SK-N-SH (cell line): Measurements from ENCODE around the gene TGM6. TPM values are rescaled to one million over a fixed set of nuclear protein-coding genes. Genes with fewer than 3 reads are reported as not detected.
A peak's percentile ranks its signal among the peaks of the same experiment; 100 is the strongest.

ENCODE experiments used
- CTCF ChIA-PET: fragments of 300-600, 350-600 bp; formaldehyde crosslinking; extraction: SDS; loops from one replicate; lab custom pipeline; 2021; lab: Yijun Ruan, JAX
- POLR2A ChIA-PET: fragments of 350-600 bp; sonication (Branson Sonifier 250); formaldehyde crosslinking; extraction: SDS; loops from one replicate; lab custom pipeline; 2020; ENCODE audit warnings: antibody characterized with exemption, inconsistent platforms; lab: Yijun Ruan, JAX
- DNase-seq: peaks from one replicate; pipeline ENCODE4 v3.0.0; 2012
- H2AFZ ChIP-seq: fragments of 200-600 bp; sonication (generic); 2 replicates; pipeline ENCODE4 v1.8.1; 2016; ENCODE audit warnings: antibody characterized with exemption, mild to moderate bottlenecking, low read depth
- H3F3A ChIP-seq: fragments of 200-600 bp; sonication (generic); replicated peaks from 2 replicates; pipeline ENCODE3; 2016; ENCODE audit warnings: antibody characterized with exemption, mild to moderate bottlenecking; ENCODE audit not compliant: insufficient read depth
- H3K27ac ChIP-seq, 2 experiments: fragments of 200-500 bp in 1 of 2; fragments of 200-600 bp in 1 of 2; sonication (Bioruptor generic) in 1 of 2; sonication (generic), shearing (Covaris generic) in 1 of 2; 2 replicates each; pipeline versions ENCODE4 v1.5.1 to v1.6.1; 2014 to 2016; ENCODE audit warnings: low read depth in 2 of 2, inconsistent platforms in 1 of 2, low read length in 1 of 2, mild to moderate bottlenecking in 1 of 2, mixed read lengths in 1 of 2
- H3K27me3 ChIP-seq: fragments of 200-600 bp; sonication (generic), shearing (Covaris generic); 2 replicates; pipeline ENCODE4 v1.6.1; 2016; ENCODE audit warnings: mixed run types; ENCODE audit not compliant: insufficient read depth
- H3K36me3 ChIP-seq, 2 experiments: fragments of 200-500 bp in 1 of 2; fragments of 200-600 bp in 1 of 2; sonication (Bioruptor generic) in 1 of 2; sonication (generic) in 1 of 2; replicated peaks in 1 of 2; 2 replicates each; pipeline versions ENCODE3 to v1.5.1; 2014 to 2016; ENCODE audit warnings: low read length in 1 of 2, mild to moderate bottlenecking in 1 of 2; ENCODE audit not compliant: insufficient read depth in 2 of 2, control insufficient read depth in 1 of 2
- H3K4me1 ChIP-seq, 2 experiments: fragments of 200-500 bp in 1 of 2; fragments of 200-600 bp in 1 of 2; sonication (Bioruptor generic) in 1 of 2; sonication (generic), shearing (Covaris generic) in 1 of 2; 2 replicates each; pipeline versions ENCODE4 v1.5.1 to v1.6.1; 2014 to 2016; ENCODE audit warnings: low read depth in 1 of 2, low read length in 1 of 2, mixed run types in 1 of 2; ENCODE audit not compliant: insufficient read depth in 2 of 2, control insufficient read depth in 1 of 2
- H3K4me2 ChIP-seq: fragments of 200-600 bp; sonication (generic), shearing (Covaris generic); 2 replicates; pipeline ENCODE4 v1.6.1; 2017; ENCODE audit warnings: mixed run types
- H3K4me3 ChIP-seq, 2 experiments: fragments of 200-500 bp in 1 of 2; fragments of 200-600 bp in 1 of 2; sonication (Bioruptor generic) in 1 of 2; sonication (generic), shearing (Covaris generic) in 1 of 2; 2 replicates each; pipeline versions ENCODE4 v1.5.1 to v1.8.1; 2014 to 2016; ENCODE audit warnings: low read depth in 2 of 2, inconsistent platforms in 1 of 2, low read length in 1 of 2, mild to moderate bottlenecking in 1 of 2, mixed read lengths in 1 of 2, moderate library complexity in 1 of 2
- H3K79me2 ChIP-seq: fragments of 200-600 bp; sonication (generic); 2 replicates; pipeline ENCODE4 v1.8.1; 2017; ENCODE audit warnings: mild to moderate bottlenecking; ENCODE audit not compliant: insufficient read depth
- H3K9ac ChIP-seq: fragments of 200-600 bp; sonication (generic); 2 replicates; pipeline ENCODE4 v1.6.1; 2017; ENCODE audit warnings: mixed run types
- H3K9me2 ChIP-seq: fragments of 200-600 bp; sonication (generic); 2 replicates; pipeline ENCODE4 v1.6.1; 2017; ENCODE audit warnings: mixed run types
- H3K9me3 ChIP-seq: fragments of 200-600 bp; sonication (generic); 2 replicates; pipeline ENCODE4 v1.6.1; 2017; ENCODE audit warnings: mixed run types, mild to moderate bottlenecking, moderate library complexity
- H4K20me1 ChIP-seq: fragments of 200-600 bp; sonication (generic); 2 replicates; pipeline ENCODE4 v1.6.1; 2017; ENCODE audit warnings: mild to moderate bottlenecking, mixed run types; ENCODE audit not compliant: insufficient read depth
- CHD2 ChIP-seq: fragments of 150-350 bp; IDR thresholded peaks from 2 replicates; pipeline ENCODE4 v1.6.1; 2018; ENCODE audit warnings: low read length; ENCODE audit not compliant: partially characterized antibody
- ELF1 ChIP-seq: IDR thresholded peaks from 2 replicates; pipeline ENCODE4 v1.4.0; 2012
- EZH2phosphoT487 ChIP-seq: fragments of 200-600 bp; sonication (generic); IDR thresholded peaks from 2 replicates; pipeline ENCODE4 v1.6.1; 2017; ENCODE audit warnings: low read depth, mixed run types, mild to moderate bottlenecking, antibody characterized with exemption, moderate library complexity, borderline replicate concordance
- FOXJ3 ChIP-seq: sonication (generic); formaldehyde crosslinking; IDR thresholded peaks from 2 replicates; pipeline ENCODE4 v1.5.1; 2020; ENCODE audit warnings: mild to moderate bottlenecking, missing genetic modification reagents
- FOXM1 ChIP-seq: IDR thresholded peaks from 2 replicates; pipeline ENCODE4 v1.4.0; 2012; ENCODE audit warnings: low read depth, mild to moderate bottlenecking
- GABPA ChIP-seq: IDR thresholded peaks from 2 replicates; pipeline ENCODE4 v1.4.0; 2012; ENCODE audit warnings: low read depth, mild to moderate bottlenecking
- JUND ChIP-seq: IDR thresholded peaks from 2 replicates; pipeline ENCODE4 v1.4.0; 2012
- MXI1 ChIP-seq: IDR thresholded peaks from 2 replicates; pipeline ENCODE4 v1.6.1; 2012; ENCODE audit warnings: mild to moderate bottlenecking, low read depth, low read length, improper control_type of control experiment
- POLR2AphosphoS5 ChIP-seq: IDR thresholded peaks from 2 replicates; pipeline ENCODE4 v1.6.1; 2012; ENCODE audit warnings: low read depth, low read length
- TAF1 ChIP-seq: IDR thresholded peaks from 2 replicates; pipeline ENCODE4 v1.6.1; 2012; ENCODE audit warnings: low read depth, mild to moderate bottlenecking, low read length, moderate library complexity, borderline replicate concordance
- TCF12 ChIP-seq: IDR thresholded peaks from 2 replicates; pipeline ENCODE4 v1.4.0; 2012
- YY1 ChIP-seq: IDR thresholded peaks from 2 replicates; pipeline ENCODE4 v1.4.0; 2012; ENCODE audit warnings: low read depth, mild to moderate bottlenecking
- WGBS: methylation state at CpG from one replicate; pipeline ENCODE4 v1.1.6; 2017; ENCODE audit warnings: low lambda C conversion rate; 5-methylcytosine and 5-hydroxymethylcytosine counted together
- polyA plus RNA-seq, 3 experiments: library from polyadenylated mRNA; depleted of rRNA; stranded (reverse); fragments of >200 nt; gene quantifications; 2 replicates each; pipeline ENCODE4 v1.2.3, GENCODE V29; 2012
- TF ChIP-seq, protein P1 (sequence below): IDR thresholded peaks from 2 replicates; pipeline ENCODE4 v1.4.0; 2012; ENCODE audit warnings: low read depth, borderline replicate concordance
- TF ChIP-seq, protein P2 (sequence below): fragments of 150-350 bp; IDR thresholded peaks from 2 replicates; pipeline ENCODE4 v1.6.1; 2017; ENCODE audit warnings: antibody characterized with exemption, low read length, low read depth, borderline replicate concordance
- TF ChIP-seq, protein P3 (sequence below): IDR thresholded peaks from 2 replicates; pipeline ENCODE4; 2012
- TF ChIP-seq, protein P4 (sequence below): IDR thresholded peaks from 2 replicates; pipeline ENCODE4 v1.4.0; 2012; ENCODE audit warnings: low read depth
- TF ChIP-seq, protein P5 (sequence below): fragments of 200-600 bp; sonication (generic); IDR thresholded peaks from 2 replicates; pipeline ENCODE4 v1.6.1; 2017; ENCODE audit warnings: antibody characterized with exemption, mild to moderate bottlenecking, moderate library complexity
- TF ChIP-seq, protein P6 (sequence below): IDR thresholded peaks from 2 replicates; pipeline ENCODE4 v1.6.1; 2012; ENCODE audit warnings: mild to moderate bottlenecking, low read depth, low read length, moderate library complexity
- TF ChIP-seq, protein P7 (sequence below): fragments of 150-350 bp; IDR thresholded peaks from 2 replicates; pipeline ENCODE4 v1.6.1; 2016; ENCODE audit warnings: mild to moderate bottlenecking, low read depth, low read length

The TGM6 gene
- polyA plus RNA-seq, 1 of the 3 experiments (the other 2 are of a cell fraction) = not detected

DNA sequence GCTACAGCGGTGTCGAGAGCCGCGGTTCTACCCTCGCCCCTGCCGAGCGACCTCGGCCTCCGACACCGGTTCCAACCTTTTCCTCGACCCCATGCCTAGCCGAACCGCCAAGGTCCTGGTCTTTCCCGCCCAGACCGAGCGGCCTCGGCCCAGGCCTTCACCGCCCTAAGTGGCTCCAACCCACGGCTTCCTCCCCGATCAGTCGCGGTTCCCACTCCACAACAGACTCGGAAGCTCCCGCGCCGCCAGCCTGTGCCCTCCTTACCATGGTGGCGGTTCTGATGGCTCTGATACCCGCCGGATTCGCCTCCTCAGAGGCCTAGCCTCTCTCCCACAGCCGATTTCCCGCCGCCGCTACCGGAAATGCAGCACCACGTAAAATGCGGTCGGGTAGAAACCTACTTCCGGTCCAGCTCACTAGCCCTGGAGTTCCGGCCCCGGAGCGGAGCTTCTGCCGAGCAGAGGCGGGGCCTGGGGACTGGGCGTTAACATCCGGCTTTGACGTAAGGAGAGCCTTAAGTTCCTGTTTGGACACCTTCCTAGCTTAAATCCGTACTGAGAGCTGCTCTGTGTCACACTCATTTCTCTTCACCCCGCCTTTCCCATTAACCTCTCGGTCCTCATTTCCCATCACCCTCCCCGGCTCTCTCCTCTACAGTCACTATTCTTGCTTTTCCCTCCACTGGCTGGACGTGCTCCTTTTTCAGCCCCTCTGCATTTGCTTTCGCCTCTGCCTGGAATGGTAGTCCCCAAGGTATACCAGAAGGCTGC, 89.9 kb downstream of the TGM6 start, which contains the start of gene SNRPB (continued):
- TF ChIP-seq, protein P1, sequence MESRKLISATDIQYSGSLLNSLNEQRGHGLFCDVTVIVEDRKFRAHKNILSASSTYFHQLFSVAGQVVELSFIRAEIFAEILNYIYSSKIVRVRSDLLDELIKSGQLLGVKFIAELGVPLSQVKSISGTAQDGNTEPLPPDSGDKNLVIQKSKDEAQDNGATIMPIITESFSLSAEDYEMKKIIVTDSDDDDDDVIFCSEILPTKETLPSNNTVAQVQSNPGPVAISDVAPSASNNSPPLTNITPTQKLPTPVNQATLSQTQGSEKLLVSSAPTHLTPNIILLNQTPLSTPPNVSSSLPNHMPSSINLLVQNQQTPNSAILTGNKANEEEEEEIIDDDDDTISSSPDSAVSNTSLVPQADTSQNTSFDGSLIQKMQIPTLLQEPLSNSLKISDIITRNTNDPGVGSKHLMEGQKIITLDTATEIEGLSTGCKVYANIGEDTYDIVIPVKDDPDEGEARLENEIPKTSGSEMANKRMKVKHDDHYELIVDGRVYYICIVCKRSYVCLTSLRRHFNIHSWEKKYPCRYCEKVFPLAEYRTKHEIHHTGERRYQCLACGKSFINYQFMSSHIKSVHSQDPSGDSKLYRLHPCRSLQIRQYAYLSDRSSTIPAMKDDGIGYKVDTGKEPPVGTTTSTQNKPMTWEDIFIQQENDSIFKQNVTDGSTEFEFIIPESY = no peak
- TF ChIP-seq JUND (no peak; the same call in 1 of the 2 replicates), TCF12 (peak; percentile 52), YY1 (peak; percentile 62; the same call in 1 of the 2 replicates), EZH2phosphoT487 (no peak), FOXJ3 (CRISPR knock-in tag) (peak; percentile 64; the same call in 1 of the 2 replicates), MXI1 (peak; percentile 81), FOXM1 (no peak)
- TF ChIP-seq, protein P2, sequence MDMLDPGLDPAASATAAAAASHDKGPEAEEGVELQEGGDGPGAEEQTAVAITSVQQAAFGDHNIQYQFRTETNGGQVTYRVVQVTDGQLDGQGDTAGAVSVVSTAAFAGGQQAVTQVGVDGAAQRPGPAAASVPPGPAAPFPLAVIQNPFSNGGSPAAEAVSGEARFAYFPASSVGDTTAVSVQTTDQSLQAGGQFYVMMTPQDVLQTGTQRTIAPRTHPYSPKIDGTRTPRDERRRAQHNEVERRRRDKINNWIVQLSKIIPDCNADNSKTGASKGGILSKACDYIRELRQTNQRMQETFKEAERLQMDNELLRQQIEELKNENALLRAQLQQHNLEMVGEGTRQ = 0 out of 2 replicates have a peak, but pooled peaks have one; percentile 11
- TF ChIP-seq, protein P3, sequence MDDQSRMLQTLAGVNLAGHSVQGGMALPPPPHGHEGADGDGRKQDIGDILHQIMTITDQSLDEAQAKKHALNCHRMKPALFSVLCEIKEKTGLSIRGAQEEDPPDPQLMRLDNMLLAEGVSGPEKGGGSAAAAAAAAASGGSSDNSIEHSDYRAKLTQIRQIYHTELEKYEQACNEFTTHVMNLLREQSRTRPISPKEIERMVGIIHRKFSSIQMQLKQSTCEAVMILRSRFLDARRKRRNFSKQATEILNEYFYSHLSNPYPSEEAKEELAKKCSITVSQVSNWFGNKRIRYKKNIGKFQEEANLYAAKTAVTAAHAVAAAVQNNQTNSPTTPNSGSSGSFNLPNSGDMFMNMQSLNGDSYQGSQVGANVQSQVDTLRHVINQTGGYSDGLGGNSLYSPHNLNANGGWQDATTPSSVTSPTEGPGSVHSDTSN = peak; percentile 18
- TF ChIP-seq, protein P4, sequence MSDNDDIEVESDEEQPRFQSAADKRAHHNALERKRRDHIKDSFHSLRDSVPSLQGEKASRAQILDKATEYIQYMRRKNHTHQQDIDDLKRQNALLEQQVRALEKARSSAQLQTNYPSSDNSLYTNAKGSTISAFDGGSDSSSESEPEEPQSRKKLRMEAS = peak; percentile 97

DNA sequence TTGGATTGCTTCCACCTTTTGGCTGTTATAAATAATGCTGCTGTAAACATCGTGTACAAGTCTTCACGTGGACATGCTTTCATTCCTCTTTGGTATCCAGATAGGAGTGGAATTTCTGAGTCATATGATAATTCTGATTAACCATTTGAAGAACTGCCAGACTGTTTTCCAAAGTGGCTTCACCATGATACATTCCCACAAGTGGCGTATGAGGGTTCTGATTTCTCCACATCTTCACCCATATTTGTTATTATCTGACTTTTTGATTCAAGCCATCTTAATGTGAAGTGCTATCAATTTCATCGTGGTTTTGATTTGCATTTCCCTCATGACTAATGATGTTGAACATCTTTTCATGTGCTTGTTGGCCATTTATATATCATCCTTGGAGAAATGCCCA, 92.8 kb downstream of the TGM6 start:
- Histone ChIP-seq H3K4me2 (no peak overlapping the region), H3K79me2 (peaks cover 20% of the 10 kb centered on the region), H3K9me3 (no peaks in the 10 kb centered on the region), H3K27ac (peak overlapping the region in 1 of 2 experiments; percentile 67; a peak in 2 of 4 replicates), H3K4me3 (no peak overlapping the region), H3K27me3 (no peaks in the 10 kb centered on the region), H3K9ac (no peak overlapping the region), H3K9me2 (no peaks in the 10 kb centered on the region), H4K20me1 (peaks cover 12% of the 10 kb centered on the region), H3K36me3 (peaks cover 7 to 18% of the 10 kb centered on the region in 2 experiments), H3K4me1 (peaks cover 7 to 10% of the 10 kb centered on the region in 2 experiments; a peak in 2 of 4 replicates), H2AFZ (no peak overlapping the region), H3F3A (peaks cover 25% of the 10 kb centered on the region)
- DNase-seq = no peak
- ChIA-PET POLR2A (no interaction called here), CTCF (no interaction called here)
- 13% methylated on average over 4 of the region's 4 CpGs for WGBS
- TF ChIP-seq TAF1 = no peak
- TF ChIP-seq, protein P5, sequence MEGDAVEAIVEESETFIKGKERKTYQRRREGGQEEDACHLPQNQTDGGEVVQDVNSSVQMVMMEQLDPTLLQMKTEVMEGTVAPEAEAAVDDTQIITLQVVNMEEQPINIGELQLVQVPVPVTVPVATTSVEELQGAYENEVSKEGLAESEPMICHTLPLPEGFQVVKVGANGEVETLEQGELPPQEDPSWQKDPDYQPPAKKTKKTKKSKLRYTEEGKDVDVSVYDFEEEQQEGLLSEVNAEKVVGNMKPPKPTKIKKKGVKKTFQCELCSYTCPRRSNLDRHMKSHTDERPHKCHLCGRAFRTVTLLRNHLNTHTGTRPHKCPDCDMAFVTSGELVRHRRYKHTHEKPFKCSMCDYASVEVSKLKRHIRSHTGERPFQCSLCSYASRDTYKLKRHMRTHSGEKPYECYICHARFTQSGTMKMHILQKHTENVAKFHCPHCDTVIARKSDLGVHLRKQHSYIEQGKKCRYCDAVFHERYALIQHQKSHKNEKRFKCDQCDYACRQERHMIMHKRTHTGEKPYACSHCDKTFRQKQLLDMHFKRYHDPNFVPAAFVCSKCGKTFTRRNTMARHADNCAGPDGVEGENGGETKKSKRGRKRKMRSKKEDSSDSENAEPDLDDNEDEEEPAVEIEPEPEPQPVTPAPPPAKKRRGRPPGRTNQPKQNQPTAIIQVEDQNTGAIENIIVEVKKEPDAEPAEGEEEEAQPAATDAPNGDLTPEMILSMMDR = no peak
- TF ChIP-seq GABPA = no peak
- TF ChIP-seq POLR2AphosphoS5 = no peak
- no peak for TF ChIP-seq CHD2
- TF ChIP-seq, protein P6, sequence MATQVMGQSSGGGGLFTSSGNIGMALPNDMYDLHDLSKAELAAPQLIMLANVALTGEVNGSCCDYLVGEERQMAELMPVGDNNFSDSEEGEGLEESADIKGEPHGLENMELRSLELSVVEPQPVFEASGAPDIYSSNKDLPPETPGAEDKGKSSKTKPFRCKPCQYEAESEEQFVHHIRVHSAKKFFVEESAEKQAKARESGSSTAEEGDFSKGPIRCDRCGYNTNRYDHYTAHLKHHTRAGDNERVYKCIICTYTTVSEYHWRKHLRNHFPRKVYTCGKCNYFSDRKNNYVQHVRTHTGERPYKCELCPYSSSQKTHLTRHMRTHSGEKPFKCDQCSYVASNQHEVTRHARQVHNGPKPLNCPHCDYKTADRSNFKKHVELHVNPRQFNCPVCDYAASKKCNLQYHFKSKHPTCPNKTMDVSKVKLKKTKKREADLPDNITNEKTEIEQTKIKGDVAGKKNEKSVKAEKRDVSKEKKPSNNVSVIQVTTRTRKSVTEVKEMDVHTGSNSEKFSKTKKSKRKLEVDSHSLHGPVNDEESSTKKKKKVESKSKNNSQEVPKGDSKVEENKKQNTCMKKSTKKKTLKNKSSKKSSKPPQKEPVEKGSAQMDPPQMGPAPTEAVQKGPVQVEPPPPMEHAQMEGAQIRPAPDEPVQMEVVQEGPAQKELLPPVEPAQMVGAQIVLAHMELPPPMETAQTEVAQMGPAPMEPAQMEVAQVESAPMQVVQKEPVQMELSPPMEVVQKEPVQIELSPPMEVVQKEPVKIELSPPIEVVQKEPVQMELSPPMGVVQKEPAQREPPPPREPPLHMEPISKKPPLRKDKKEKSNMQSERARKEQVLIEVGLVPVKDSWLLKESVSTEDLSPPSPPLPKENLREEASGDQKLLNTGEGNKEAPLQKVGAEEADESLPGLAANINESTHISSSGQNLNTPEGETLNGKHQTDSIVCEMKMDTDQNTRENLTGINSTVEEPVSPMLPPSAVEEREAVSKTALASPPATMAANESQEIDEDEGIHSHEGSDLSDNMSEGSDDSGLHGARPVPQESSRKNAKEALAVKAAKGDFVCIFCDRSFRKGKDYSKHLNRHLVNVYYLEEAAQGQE = no peak
- TF ChIP-seq, protein P7, sequence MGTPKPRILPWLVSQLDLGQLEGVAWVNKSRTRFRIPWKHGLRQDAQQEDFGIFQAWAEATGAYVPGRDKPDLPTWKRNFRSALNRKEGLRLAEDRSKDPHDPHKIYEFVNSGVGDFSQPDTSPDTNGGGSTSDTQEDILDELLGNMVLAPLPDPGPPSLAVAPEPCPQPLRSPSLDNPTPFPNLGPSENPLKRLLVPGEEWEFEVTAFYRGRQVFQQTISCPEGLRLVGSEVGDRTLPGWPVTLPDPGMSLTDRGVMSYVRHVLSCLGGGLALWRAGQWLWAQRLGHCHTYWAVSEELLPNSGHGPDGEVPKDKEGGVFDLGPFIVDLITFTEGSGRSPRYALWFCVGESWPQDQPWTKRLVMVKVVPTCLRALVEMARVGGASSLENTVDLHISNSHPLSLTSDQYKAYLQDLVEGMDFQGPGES = no peak
- no peak for TF ChIP-seq FOXJ3 (CRISPR knock-in tag)
- TF ChIP-seq, protein P4 = peak; percentile 96
- no peak for TF ChIP-seq YY1
- no peak for TF ChIP-seq ELF1
